Small intestine (tissue), 7 donors: ENCODE measurements around the gene LEAP2. TPM values are rescaled to one million over a fixed set of nuclear protein-coding genes. Genes with fewer than 3 reads are reported as not detected.

ENCODE experiments used
- DNase-seq, 2 donors: peaks; one replicate each; pipeline versions ENCODE4 v3.0.0 to v3.0.0-alpha.2; 2013
- FAIRE-seq: peaks from 2 replicates; lab custom pipeline; 2012; peaks lifted over from hg19 to GRCh38; lab: Jason Lieb, UNC
- H3K27ac ChIP-seq, 3 donors: one replicate each; pipeline ENCODE4 v1.5.1; 2013; ENCODE audit warnings: low read length in 2 of 3, mild to moderate bottlenecking in 2 of 3, control low read depth in 1 of 3, inconsistent platforms in 1 of 3, low read depth in 1 of 3, moderate library complexity in 1 of 3
- H3K27me3 ChIP-seq, 3 donors: one replicate each; pipeline ENCODE4 v1.6.1; 2013; ENCODE audit warnings: low read length in 3 of 3, inconsistent platforms in 1 of 3; ENCODE audit not compliant: control insufficient read depth in 3 of 3, insufficient read depth in 3 of 3
- H3K36me3 ChIP-seq, 3 donors: one replicate each; pipeline ENCODE4 v1.6.1; 2013; ENCODE audit warnings: low read length in 3 of 3, inconsistent platforms in 1 of 3, low read depth in 1 of 3, mild to moderate bottlenecking in 1 of 3, moderate library complexity in 1 of 3; ENCODE audit not compliant: control insufficient read depth in 3 of 3, insufficient read depth in 2 of 3
- H3K4me1 ChIP-seq, 3 donors: one replicate each; pipeline ENCODE4 v1.6.1; 2013; ENCODE audit warnings: low read length in 2 of 3, inconsistent platforms in 1 of 3, low read depth in 1 of 3, mild to moderate bottlenecking in 1 of 3, moderate library complexity in 1 of 3; ENCODE audit not compliant: control insufficient read depth in 3 of 3, insufficient read depth in 2 of 3
- H3K4me3 ChIP-seq, 3 donors: one replicate each; pipeline ENCODE4 v1.5.1; 2013; ENCODE audit warnings: low read length in 3 of 3, control low read depth in 1 of 3, inconsistent platforms in 1 of 3, low read depth in 1 of 3, mild to moderate bottlenecking in 1 of 3, moderate library complexity in 1 of 3
- H3K9me3 ChIP-seq, 2 donors: one replicate each; pipeline ENCODE4 v1.6.1; 2013; ENCODE audit warnings: low read depth in 1 of 2, low read length in 1 of 2; ENCODE audit not compliant: control insufficient read depth in 2 of 2, insufficient read depth in 1 of 2
- WGBS, 3 donors: extraction: QIAGEN DNeasy Blood & Tissue Kit; methylation state at CpG; one replicate each; pipeline ENCODE4 v1.1.7; 2013; 5-methylcytosine and 5-hydroxymethylcytosine counted together
- polyA plus RNA-seq, 4 donors: library from polyadenylated mRNA; stranded (reverse) in 3 of 4; unstranded in 1 of 4; fragments of 200-250 nt in 3 of 4; fragments of 120-200 nt in 1 of 4; gene quantifications; one replicate each; pipeline versions ENCODE4 v1.2.1 to v1.2.3, GENCODE V29; 2013
- donor health status: healthy with polysubstance abuse.
- donor health status: control.
- donor health status: control.
- donor health status: Bipolar disorder and iron deficiency.
- donor health status: healthy.

Gene LEAP2
- polyA plus RNA-seq, 4 donors: 2.2 to 12.3 (median 6.6) TPM

- FAIRE-seq: no peak
Observed at GRCh38 chr5:132909702-132910101, 36.2 kb downstream of the LEAP2 start.

GRCh38 chr5:132915681-132916080 lies 42.2 kb downstream of the LEAP2 start:
- no peaks in the 10 kb centered on the region for H3K27me3 ChIP-seq
- peaks cover 4 to 48% (median 5%) of the 10 kb centered on the region in 3 donors for H3K36me3 ChIP-seq
- DNase-seq: no peak
- no peak overlapping the region for H3K4me3 ChIP-seq
- FAIRE-seq: no peak
- no peaks in the 10 kb centered on the region for H3K9me3 ChIP-seq
- 82 to 90% (median 87%) methylated on average over 5 of the region's 5 CpGs for WGBS, 3 donors
- H3K4me1 ChIP-seq: no peaks in the 10 kb centered on the region
- H3K27ac ChIP-seq: no peak overlapping the region

More at GRCh38 chr5:132909702-132910101, 36.2 kb downstream of the LEAP2 start:
- WGBS, 3 donors: 94 to 100% (median 96%) methylated on average over 1 of the region's 1 CpG
- H3K27ac ChIP-seq: no peak overlapping the region
- no peak overlapping the region for H3K4me3 ChIP-seq
- no peak for DNase-seq
- H3K27me3 ChIP-seq: no peaks in the 10 kb centered on the region
- no peaks in the 10 kb centered on the region for H3K9me3 ChIP-seq
- H3K4me1 ChIP-seq: peaks cover 0 to 4% (median 3%) of the 10 kb centered on the region in 3 donors
- peaks cover 2 to 21% (median 4%) of the 10 kb centered on the region in 3 donors for H3K36me3 ChIP-seq

- no peak overlapping the region for H3K4me3 ChIP-seq
- H3K36me3 ChIP-seq: peaks cover 4 to 51% (median 5%) of the 10 kb centered on the region in 3 donors
Observed at GRCh38 chr5:132916086-132916485, 42.6 kb downstream of the LEAP2 start.

More at GRCh38 chr5:132916086-132916485, 42.6 kb downstream of the LEAP2 start:
- WGBS, 3 donors: 90 to 98% (median 96%) methylated on average over 3 of the region's 3 CpGs
- H3K27ac ChIP-seq: no peak overlapping the region
- no peak for FAIRE-seq
- no peaks in the 10 kb centered on the region for H3K4me1 ChIP-seq
- H3K27me3 ChIP-seq: no peaks in the 10 kb centered on the region
- no peaks in the 10 kb centered on the region for H3K9me3 ChIP-seq
- DNase-seq: no peak

Other genes with a start within 250 kb of the LEAP2 start
- gene IL13, start 215.5 kb upstream of the LEAP2 start, polyA plus RNA-seq: under 1 TPM in 1 of 4 donors, not detected in 3; 0.54 TPM
- gene IL4, start 199.7 kb upstream of the LEAP2 start, polyA plus RNA-seq: not detected
- gene KIF3A, start 136.1 kb upstream of the LEAP2 start, polyA plus RNA-seq: 1 to 10 TPM in 3 of 4 donors, under 1 TPM in 1; 0.54 to 4.7 (median 2.7) TPM
- gene CCNI2, start 126.2 kb upstream of the LEAP2 start, polyA plus RNA-seq: 1 to 10 TPM; 1.6 to 8.2 (median 5.0) TPM
- gene SEPTIN8, start 96.4 kb upstream of the LEAP2 start, polyA plus RNA-seq: 10 to 100 TPM; 14.6 to 38.8 (median 26.3) TPM
- 10 to 100 TPM; 25.6 to 75.4 (median 66.1) TPM for gene SOWAHA, start 60.4 kb upstream of the LEAP2 start, polyA plus RNA-seq
- 10 to 100 TPM in 3 of 4 donors, 1 to 10 TPM in 1; 9.2 to 72.2 (median 15.0) TPM for gene SHROOM1, start 43.0 kb upstream of the LEAP2 start, polyA plus RNA-seq
- under 1 TPM in 3 of 4 donors, not detected in 1; 0.32 to 0.67 (median 0.34) TPM for gene GDF9, start 7.2 kb upstream of the LEAP2 start, polyA plus RNA-seq
- gene UQCRQ, start 7.0 kb upstream of the LEAP2 start, polyA plus RNA-seq: 100 to 1,000 TPM; 225 to 872 (median 544) TPM
- 10 to 100 TPM in 2 of 4 donors, 1 to 10 TPM in 2; 7.0 to 45.7 (median 10.2) TPM for gene AFF4, start 90.0 kb downstream of the LEAP2 start, polyA plus RNA-seq
- 10 to 100 TPM; 24.4 to 39.7 (median 27.4) TPM for gene ZCCHC10, start 152.9 kb downstream of the LEAP2 start, polyA plus RNA-seq
- gene HSPA4, start 178.3 kb downstream of the LEAP2 start, polyA plus RNA-seq: 10 to 100 TPM; 30.9 to 67.1 (median 41.1) TPM